GM12875 (cell line): ENCODE data around the gene SMIM41.
A peak's percentile ranks its signal among the peaks of the same experiment; 100 is the strongest.

Experiments
- H3K4me3 ChIP-seq: one replicate; pipeline ENCODE4 v1.5.1; 2011; ENCODE audit warnings: low read depth, low read length, control low read depth
- CTCF ChIP-seq: IDR thresholded peaks from 2 replicates; pipeline ENCODE4 v1.5.1; 2011; ENCODE audit warnings: low read depth, mild to moderate bottlenecking, control low read depth, inconsistent platforms, low read length, moderate library complexity, borderline replicate concordance; ENCODE audit not compliant: insufficient read depth

The SMIM41 gene

GRCh38 chr12:52156311-52156710, 76.8 kb downstream of the SMIM41 start:
- H3K4me3 ChIP-seq: no peak overlapping the region
- TF ChIP-seq CTCF: no peak

GRCh38 chr12:52156757-52157565, 77.5 kb downstream of the SMIM41 start:
- TF ChIP-seq CTCF: peak; percentile 90
- no peak overlapping the region for H3K4me3 ChIP-seq

- H3K4me3 ChIP-seq: no peak overlapping the region
- TF ChIP-seq CTCF: no peak
These were observed 78.2 kb downstream of the SMIM41 start for GRCh38 chr12:52157566-52158150.
